Upper lobe of left lung (tissue), 6 donors: ENCODE data around the gene CRY1. TPM values are rescaled to one million over a fixed set of nuclear protein-coding genes. Genes with fewer than 3 reads are reported as not detected.

ENCODE experiments used
- ATAC-seq, 2 donors: fragments of 200-7000 bp; cut with Tn5 transposase; one replicate each; pipeline ENCODE4 v1.9.1; 2022; ENCODE audit warnings: mild to moderate bottlenecking in 2 of 2, moderate library complexity in 2 of 2; ENCODE audit not compliant: low FRiP score in 2 of 2
- DNase-seq, 2 donors: peaks; one replicate each; pipeline ENCODE4 v3.0.0-alpha.2; 2019 to 2020
- H3K27ac ChIP-seq, 4 donors: fragments of 200-600 bp; sonication (generic); one replicate each; pipeline ENCODE4 v1.5.1; 2016 to 2019
- H3K27me3 ChIP-seq, 4 donors: fragments of 200-600 bp; sonication (generic); one replicate each; pipeline ENCODE4 v1.5.1; 2017 to 2019
- H3K36me3 ChIP-seq, 4 donors: fragments of 200-600 bp; sonication (generic); one replicate each; pipeline ENCODE4 v1.5.1; 2016 to 2019
- H3K4me1 ChIP-seq, 4 donors: fragments of 200-600 bp; sonication (generic); one replicate each; pipeline ENCODE4 v1.5.1; 2018 to 2019
- H3K4me3 ChIP-seq, 4 donors: fragments of 200-600 bp; sonication (generic); one replicate each; pipeline ENCODE4 v1.5.1; 2017 to 2019; ENCODE audit warnings: mild to moderate bottlenecking in 2 of 4, moderate library complexity in 1 of 4
- H3K9me3 ChIP-seq, 4 donors: fragments of 200-600 bp; sonication (generic); one replicate each; pipeline ENCODE4 v1.5.1; 2018 to 2019
- EP300 ChIP-seq, 4 donors: sonication (generic); formaldehyde crosslinking; IDR thresholded peaks; one replicate each; pipeline ENCODE4 v1.5.1; 2017; ENCODE audit warnings: antibody characterized with exemption in 4 of 4, control low read depth in 2 of 4
- POLR2A ChIP-seq, 4 donors: fragments of 450-650 bp; IDR thresholded peaks; one replicate each; pipeline ENCODE4 v1.5.1; 2016 to 2017; ENCODE audit warnings: antibody characterized with exemption in 4 of 4, mild to moderate bottlenecking in 2 of 4
- POLR2AphosphoS5 ChIP-seq, 2 donors: sonication (generic); formaldehyde crosslinking; IDR thresholded peaks; one replicate each; pipeline ENCODE4 v1.5.1; 2017; ENCODE audit warnings: antibody characterized with exemption in 2 of 2
- WGBS, 2 donors: methylation state at CpG; one replicate each; pipeline ENCODE4 v1.1.5; 2017 to 2018; 5-methylcytosine and 5-hydroxymethylcytosine counted together
- total RNA-seq, 6 donors: library from RNA; depleted of rRNA in 4 of 6; stranded (reverse); fragments of >200 nt in 4 of 6; gene quantifications; one replicate each; pipeline versions ENCODE4 v1.1.0 to v1.2.1, GENCODE V29; 2016 to 2021
- TF ChIP-seq, protein P1 (sequence below), 6 experiments: fragments of 450-650 bp in 4 of 6; fragments of 200-600 bp in 2 of 6; sonication (generic) in 2 of 6; IDR thresholded peaks; one replicate each; pipeline ENCODE4 v1.5.1; 2016 to 2019; ENCODE audit warnings: antibody characterized with exemption in 6 of 6
- donor health status: DM: no; HTN: no; CAD: no; lungs with moderate emphysema.
- donor health status: DM: no; HTN: yes; CAD: no; lungs with severe emphysema.

CRY1 gene
- total RNA-seq, 6 donors from 2014 or later = 16.6 to 56.6 (median 42.0) TPM

GRCh38 chr12:107105410-107105703, 12.0 kb upstream of the CRY1 start:
- no peak overlapping the region for H3K27ac ChIP-seq
- H3K4me1 ChIP-seq = no peaks in the 10 kb centered on the region
- no peaks in the 10 kb centered on the region for H3K9me3 ChIP-seq
- ATAC-seq (no peak), DNase-seq (no peak)
- TF ChIP-seq POLR2AphosphoS5 (IDR thresholded peaks at IDR 0.05) (no peak), POLR2A (IDR thresholded peaks at IDR 0.05) (no peak)
- TF ChIP-seq, protein P1, sequence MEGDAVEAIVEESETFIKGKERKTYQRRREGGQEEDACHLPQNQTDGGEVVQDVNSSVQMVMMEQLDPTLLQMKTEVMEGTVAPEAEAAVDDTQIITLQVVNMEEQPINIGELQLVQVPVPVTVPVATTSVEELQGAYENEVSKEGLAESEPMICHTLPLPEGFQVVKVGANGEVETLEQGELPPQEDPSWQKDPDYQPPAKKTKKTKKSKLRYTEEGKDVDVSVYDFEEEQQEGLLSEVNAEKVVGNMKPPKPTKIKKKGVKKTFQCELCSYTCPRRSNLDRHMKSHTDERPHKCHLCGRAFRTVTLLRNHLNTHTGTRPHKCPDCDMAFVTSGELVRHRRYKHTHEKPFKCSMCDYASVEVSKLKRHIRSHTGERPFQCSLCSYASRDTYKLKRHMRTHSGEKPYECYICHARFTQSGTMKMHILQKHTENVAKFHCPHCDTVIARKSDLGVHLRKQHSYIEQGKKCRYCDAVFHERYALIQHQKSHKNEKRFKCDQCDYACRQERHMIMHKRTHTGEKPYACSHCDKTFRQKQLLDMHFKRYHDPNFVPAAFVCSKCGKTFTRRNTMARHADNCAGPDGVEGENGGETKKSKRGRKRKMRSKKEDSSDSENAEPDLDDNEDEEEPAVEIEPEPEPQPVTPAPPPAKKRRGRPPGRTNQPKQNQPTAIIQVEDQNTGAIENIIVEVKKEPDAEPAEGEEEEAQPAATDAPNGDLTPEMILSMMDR (IDR thresholded peaks at IDR 0.05) = no peak
- no peak overlapping the region for H3K4me3 ChIP-seq
- no peaks in the 10 kb centered on the region for H3K27me3 ChIP-seq
- 52 to 85% methylated on average over 1 of the region's 1 CpG for WGBS, 2 donors
- no peaks in the 10 kb centered on the region for H3K36me3 ChIP-seq

DNA sequence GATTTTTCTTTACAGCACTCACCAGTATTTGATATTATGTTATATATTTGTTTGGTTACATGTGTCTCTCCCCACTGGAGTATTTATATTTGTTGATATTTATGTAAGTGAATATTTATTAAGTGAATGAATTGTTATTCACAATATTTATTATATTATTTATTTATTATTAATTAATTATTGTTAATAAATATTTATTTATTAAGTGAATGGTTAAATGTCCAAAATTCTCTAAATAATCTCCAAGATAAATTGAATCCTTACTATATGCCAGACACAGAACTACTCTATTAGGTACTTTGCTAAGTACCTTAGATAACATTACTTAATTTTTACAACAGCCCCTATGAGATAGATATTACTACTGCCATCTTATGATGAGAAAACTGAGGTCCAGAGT, 10.2 kb upstream of the CRY1 start:
- ATAC-seq (no peak), DNase-seq (no peak)
- no peaks in the 10 kb centered on the region for H3K9me3 ChIP-seq
- H3K27me3 ChIP-seq = no peaks in the 10 kb centered on the region
- TF ChIP-seq EP300 (IDR thresholded peaks at IDR 0.05) (no peak), POLR2AphosphoS5 (IDR thresholded peaks at IDR 0.05) (no peak), POLR2A (IDR thresholded peaks at IDR 0.05) (no peak)
- TF ChIP-seq, protein P1 (IDR thresholded peaks at IDR 0.05) = no peak
- H3K4me3 ChIP-seq = no peak overlapping the region
- no peak overlapping the region for H3K27ac ChIP-seq
- H3K36me3 ChIP-seq = no peaks in the 10 kb centered on the region
- no peaks in the 10 kb centered on the region for H3K4me1 ChIP-seq

DNA sequence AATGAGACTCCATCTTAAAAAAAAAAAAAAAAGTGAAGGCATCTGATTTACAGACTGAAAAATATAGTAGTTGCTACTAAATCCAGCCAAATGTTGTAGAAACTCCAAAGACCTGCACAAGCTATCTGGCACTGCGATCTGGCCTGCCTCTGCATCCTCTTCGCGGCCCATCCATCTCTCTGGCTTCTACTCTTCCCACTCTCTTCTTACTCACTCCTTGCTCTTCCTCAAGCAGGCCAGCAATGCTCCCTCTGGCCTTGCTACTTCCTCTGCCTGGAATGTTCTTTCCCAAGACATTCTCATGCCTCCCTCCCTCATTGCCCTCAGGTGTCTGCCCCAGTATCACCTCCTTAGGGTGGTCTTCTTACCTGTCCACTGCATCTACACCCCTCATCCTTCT, 9.7 kb upstream of the CRY1 start:
- no peak overlapping the region for H3K4me3 ChIP-seq
- H3K27ac ChIP-seq = no peak overlapping the region
- 88 to 94% methylated on average over 3 of the region's 3 CpGs for WGBS, 2 donors
- no peak for ATAC-seq
- H3K9me3 ChIP-seq = no peaks in the 10 kb centered on the region
- no peaks in the 10 kb centered on the region for H3K36me3 ChIP-seq
- TF ChIP-seq POLR2AphosphoS5 (IDR thresholded peaks at IDR 0.05) = no peak
- no peak for TF ChIP-seq EP300 (IDR thresholded peaks at IDR 0.05)
- no peak for TF ChIP-seq POLR2A (IDR thresholded peaks at IDR 0.05)
- TF ChIP-seq, protein P1 (IDR thresholded peaks at IDR 0.05) = no peak
- H3K27me3 ChIP-seq = no peaks in the 10 kb centered on the region
- DNase-seq = no peak
- H3K4me1 ChIP-seq = no peaks in the 10 kb centered on the region

- H3K4me3 ChIP-seq = no peak overlapping the region
Observed at GRCh38 chr12:107102294-107102693, 8.9 kb upstream of the CRY1 start.

GRCh38 chr12:107101651-107102050, 8.3 kb upstream of the CRY1 start:
- no peak for TF ChIP-seq POLR2A (IDR thresholded peaks at IDR 0.05)
- TF ChIP-seq, protein P1 (IDR thresholded peaks at IDR 0.05) = no peak
- TF ChIP-seq POLR2AphosphoS5 (IDR thresholded peaks at IDR 0.05) = no peak
- TF ChIP-seq EP300 (IDR thresholded peaks at IDR 0.05) = no peak
- H3K4me1 ChIP-seq = no peaks in the 10 kb centered on the region
- ATAC-seq = no peak
- no peaks in the 10 kb centered on the region for H3K36me3 ChIP-seq
- no peak overlapping the region for H3K4me3 ChIP-seq
- no peak for DNase-seq
- WGBS, 2 donors = 59 to 85% methylated on average over 1 of the region's 1 CpG
- H3K9me3 ChIP-seq = no peaks in the 10 kb centered on the region
- H3K27me3 ChIP-seq = no peaks in the 10 kb centered on the region
- H3K27ac ChIP-seq = no peak overlapping the region

More at GRCh38 chr12:107102294-107102693, 8.9 kb upstream of the CRY1 start:
- Histone ChIP-seq H3K27ac (no peak overlapping the region), H3K27me3 (no peaks in the 10 kb centered on the region), H3K4me1 (no peaks in the 10 kb centered on the region), H3K36me3 (no peaks in the 10 kb centered on the region), H3K9me3 (no peaks in the 10 kb centered on the region)
- TF ChIP-seq POLR2AphosphoS5 (IDR thresholded peaks at IDR 0.05) (no peak), EP300 (IDR thresholded peaks at IDR 0.05) (no peak), POLR2A (IDR thresholded peaks at IDR 0.05) (no peak)
- TF ChIP-seq, protein P1 (IDR thresholded peaks at IDR 0.05) = no peak
- DNase-seq (no peak), ATAC-seq (no peak)
